CD14-positive monocyte (primary cell): ENCODE results near the gene SDF4. TPM values are rescaled to one million over a fixed set of nuclear protein-coding genes. Genes with fewer than 3 reads are reported as not detected.

Source experiments
- DNase-seq, 3 donors: peaks; one replicate each; pipeline ENCODE4 v3.0.0-alpha.2; 2011 to 2022
- H2AFZ ChIP-seq: 2 replicates; pipeline ENCODE4 v1.6.0; 2012; ENCODE audit warnings: mild to moderate bottlenecking, low read depth, low read length, inconsistent platforms; ENCODE audit not compliant: insufficient read depth, poor library complexity, severe bottlenecking
- H3K27ac ChIP-seq, 2 donors: 1 replicate in 1 of 2; 2 replicates in 1 of 2; pipeline ENCODE4 v1.5.1; 2012 to 2013; ENCODE audit warnings: low read length in 2 of 2, control low read depth in 1 of 2, inconsistent platforms in 1 of 2, low read depth in 1 of 2, mild to moderate bottlenecking in 1 of 2
- H3K27me3 ChIP-seq, 2 donors: one replicate each; pipeline versions ENCODE4 v1.6.0 to v1.6.1; 2011 to 2013; ENCODE audit warnings: low read length in 2 of 2; ENCODE audit not compliant: control insufficient read depth in 2 of 2, insufficient read depth in 2 of 2
- H3K36me3 ChIP-seq, 2 donors: replicated peaks in 1 of 2; 1 replicate in 1 of 2; 2 replicates in 1 of 2; pipeline versions ENCODE4 v1.5.1 to v1.6.1; 2012 to 2013; ENCODE audit warnings: low read length in 2 of 2, control low read depth in 1 of 2, inconsistent platforms in 1 of 2, mild to moderate bottlenecking in 1 of 2; ENCODE audit not compliant: insufficient read depth in 2 of 2, control insufficient read depth in 1 of 2
- H3K4me1 ChIP-seq, 2 donors: 1 replicate in 1 of 2; 2 replicates in 1 of 2; pipeline versions ENCODE4 v1.5.1 to v1.6.1; 2012 to 2013; ENCODE audit warnings: low read length in 2 of 2, control low read depth in 1 of 2, inconsistent platforms in 1 of 2, mild to moderate bottlenecking in 1 of 2, moderate library complexity in 1 of 2; ENCODE audit not compliant: insufficient read depth in 2 of 2, control insufficient read depth in 1 of 2
- H3K4me2 ChIP-seq: replicated peaks from 2 replicates; pipeline ENCODE3; 2012; ENCODE audit warnings: low read length, moderate library complexity, mild to moderate bottlenecking; ENCODE audit not compliant: poor library complexity, severe bottlenecking; ENCODE audit errors: extremely low read depth
- H3K4me3 ChIP-seq, 3 experiments: fragments of 200-600 bp in 1 of 3; sonication (generic) in 1 of 3; replicated peaks in 1 of 3; 1 replicate in 2 of 3; 2 replicates in 1 of 3; pipeline ENCODE4 v1.5.1; 2011 to 2013; ENCODE audit warnings: low read length in 3 of 3, mild to moderate bottlenecking in 3 of 3, control low read depth in 2 of 3, low read depth in 2 of 3, inconsistent platforms in 1 of 3, moderate library complexity in 1 of 3
- H3K79me2 ChIP-seq: 2 replicates; pipeline ENCODE4 v1.6.0; 2012; ENCODE audit warnings: mild to moderate bottlenecking, control low read depth, inconsistent platforms, low read length, moderate library complexity; ENCODE audit not compliant: insufficient read depth
- H3K9ac ChIP-seq: 2 replicates; pipeline ENCODE4 v1.6.0; 2017; ENCODE audit warnings: low read length, mild to moderate bottlenecking; ENCODE audit not compliant: insufficient read depth, poor library complexity, severe bottlenecking
- H3K9me3 ChIP-seq, 2 donors: replicated peaks in 1 of 2; 1 replicate in 1 of 2; 2 replicates in 1 of 2; pipeline versions ENCODE4 v1.5.1 to v1.6.1; 2012 to 2013; ENCODE audit warnings: low read length in 2 of 2, control low read depth in 1 of 2; ENCODE audit not compliant: control insufficient read depth in 1 of 2, insufficient read depth in 1 of 2
- H4K20me1 ChIP-seq: 2 replicates; pipeline ENCODE4 v1.6.0; 2012; ENCODE audit warnings: mild to moderate bottlenecking, low read length, control low read depth, moderate library complexity; ENCODE audit not compliant: insufficient read depth
- H3K27ac Mint-ChIP-seq, 7 donors: one replicate each; pipeline ENCODE4 v1.8.0; 2020; ENCODE audit warnings: mild to moderate bottlenecking in 7 of 7, mixed read lengths in 7 of 7, moderate library complexity in 6 of 7, inconsistent platforms in 2 of 7
- H3K27me3 Mint-ChIP-seq, 3 donors: one replicate each; pipeline ENCODE4 v1.8.0; 2021 to 2022; ENCODE audit warnings: low read depth in 3 of 3, mild to moderate bottlenecking in 3 of 3, mixed read lengths in 3 of 3, moderate library complexity in 3 of 3, inconsistent platforms in 1 of 3
- H3K36me3 Mint-ChIP-seq, 2 donors: one replicate each; pipeline ENCODE4 v1.8.0; 2020; ENCODE audit warnings: mixed read lengths in 2 of 2, inconsistent platforms in 1 of 2, mild to moderate bottlenecking in 1 of 2
- H3K4me1 Mint-ChIP-seq: one replicate; pipeline ENCODE4 v1.8.0; 2020; ENCODE audit warnings: mild to moderate bottlenecking, mixed read lengths
- H3K4me3 Mint-ChIP-seq, 2 donors: one replicate each; pipeline ENCODE4 v1.8.0; 2020; ENCODE audit warnings: mild to moderate bottlenecking in 2 of 2, mixed read lengths in 2 of 2, moderate library complexity in 1 of 2
- H3K9me3 Mint-ChIP-seq, 7 donors: one replicate each; pipeline ENCODE4 v1.8.0; 2020 to 2022; ENCODE audit warnings: mixed read lengths in 7 of 7, mild to moderate bottlenecking in 6 of 7, moderate library complexity in 6 of 7, inconsistent platforms in 2 of 7
- CTCF ChIP-seq: fragments of 200-600 bp; IDR thresholded peaks from one replicate; pipeline ENCODE4 v1.8.0; 2022; ENCODE audit warnings: antibody characterized with exemption, mild to moderate bottlenecking
- WGBS: methylation state at CpG from one replicate; pipeline ENCODE4 v1.1.5; 2013; ENCODE audit warnings: missing lambda C conversion rate; ENCODE audit not compliant: insufficient coverage; 5-methylcytosine and 5-hydroxymethylcytosine counted together
- intact Hi-C, 2 donors: fragments of 100-400 bp; cut with micrococcal nuclease; formaldehyde crosslinking; loops; one replicate each; pipeline versions ENCODE4 v1.15.0 to v1.15.1; 2023
- polyA plus RNA-seq, 3 donors: library from polyadenylated mRNA; depleted of rRNA in 1 of 3; unstranded in 2 of 3; stranded (reverse) in 1 of 3; fragments of 300-500 nt in 2 of 3; fragments of >200 nt in 1 of 3; fragmentation: Illumina TruSeq in 2 of 3; gene quantifications; 1 replicate in 2 of 3; 2 replicates in 1 of 3; pipeline ENCODE4 v1.2.3, GENCODE V29; 2012 to 2021

Gene SDF4
- polyA plus RNA-seq, 3 donors = 81.7 to 98.9 (median 89.0) TPM

GRCh38 chr1:1220197-1220596 lies 11.6 kb downstream of the SDF4 start:
- Histone ChIP-seq H3K27ac (no peak overlapping the region), H3K27me3 (no peaks in the 10 kb centered on the region), H2AFZ (no peak overlapping the region), H3K9ac (no peak overlapping the region), H3K9me3 (no peaks in the 10 kb centered on the region), H3K4me3 (no peak overlapping the region), H3K36me3 (peaks cover 82 to 89% of the 10 kb centered on the region in 2 donors), H3K4me1 (no peaks in the 10 kb centered on the region), H3K4me2 (no peak overlapping the region), H3K79me2 (peaks cover 11% of the 10 kb centered on the region), H4K20me1 (peaks cover 76% of the 10 kb centered on the region)
- H3K27ac Mint-ChIP-seq = peak overlapping the region in 1 of 7 donors; percentile 4
- H3K27me3 Mint-ChIP-seq = peaks cover 0 to 2% (median 0%) of the 10 kb centered on the region in 3 donors
- no peaks in the 10 kb centered on the region for H3K9me3 Mint-ChIP-seq
- WGBS = 96% methylated on average over 22 of the region's 24 CpGs
- H3K4me3 Mint-ChIP-seq = no peak overlapping the region
- H3K4me1 Mint-ChIP-seq = no peaks in the 10 kb centered on the region
- H3K36me3 Mint-ChIP-seq = peaks cover 63 to 79% of the 10 kb centered on the region in 2 donors
- DNase-seq = no peak
- intact Hi-C loops = no loop called here
- no peak for TF ChIP-seq CTCF

GRCh38 chr1:1219341-1219740 lies 12.5 kb downstream of the SDF4 start:
- H3K27me3 Mint-ChIP-seq = peaks cover 6 to 8% (median 7%) of the 10 kb centered on the region in 3 donors
- TF ChIP-seq CTCF = no peak
- H3K4me3 Mint-ChIP-seq = no peak overlapping the region
- H3K9me3 Mint-ChIP-seq = no peaks in the 10 kb centered on the region
- H3K27ac ChIP-seq = no peak overlapping the region
- H3K4me2 ChIP-seq = no peak overlapping the region
- intact Hi-C loops = no loop called here
- H3K79me2 ChIP-seq = peaks cover 3% of the 10 kb centered on the region
- H3K36me3 ChIP-seq = peaks cover 75 to 81% of the 10 kb centered on the region in 2 donors
- no peaks in the 10 kb centered on the region for H3K4me1 Mint-ChIP-seq
- peaks cover 0 to under 1% of the 10 kb centered on the region in 2 donors for H3K27me3 ChIP-seq
- 98% methylated on average over 11 of the region's 20 CpGs for WGBS
- H2AFZ ChIP-seq = no peak overlapping the region
- H3K4me1 ChIP-seq = no peaks in the 10 kb centered on the region
- H3K9me3 ChIP-seq = no peaks in the 10 kb centered on the region
- no peak overlapping the region for H3K27ac Mint-ChIP-seq
- DNase-seq = no peak
- H3K4me3 ChIP-seq = no peak overlapping the region
- H4K20me1 ChIP-seq = peaks cover 68% of the 10 kb centered on the region
- no peak overlapping the region for H3K9ac ChIP-seq
- H3K36me3 Mint-ChIP-seq = peaks cover 59 to 72% of the 10 kb centered on the region in 2 donors
